GM23248 (cell line): Measurements from ENCODE around the gene CBFA2T3. TPM values are rescaled to one million over a fixed set of nuclear protein-coding genes. Genes with fewer than 3 reads are reported as not detected.

Source experiments
- DNase-seq: peaks from one replicate; pipeline ENCODE4 v3.0.0-alpha.2; 2015
- H2AFZ ChIP-seq: fragments of 200-600 bp; sonication (generic); 2 replicates; pipeline ENCODE4 v1.6.1; 2016; ENCODE audit warnings: antibody characterized with exemption
- H3F3A ChIP-seq: fragments of 200-600 bp; sonication (generic); 2 replicates; pipeline ENCODE4 v1.6.1; 2016; ENCODE audit warnings: mild to moderate bottlenecking, antibody characterized with exemption, mixed run types; ENCODE audit not compliant: insufficient read depth
- H3K27ac ChIP-seq: fragments of 200-600 bp; sonication (generic); 2 replicates; pipeline ENCODE4 v1.5.1; 2016; ENCODE audit warnings: mild to moderate bottlenecking
- H3K27me3 ChIP-seq: fragments of 200-600 bp; sonication (generic); replicated peaks from 2 replicates; pipeline ENCODE4 v1.6.1; 2016; ENCODE audit warnings: mild to moderate bottlenecking; ENCODE audit not compliant: insufficient read depth
- H3K36me3 ChIP-seq: fragments of 200-600 bp; sonication (generic); 2 replicates; pipeline ENCODE4 v1.6.1; 2016; ENCODE audit warnings: low read depth, mild to moderate bottlenecking
- H3K4me1 ChIP-seq: fragments of 200-600 bp; sonication (generic); 2 replicates; pipeline ENCODE4 v1.6.1; 2016; ENCODE audit warnings: mild to moderate bottlenecking; ENCODE audit not compliant: insufficient read depth
- H3K4me2 ChIP-seq: fragments of 200-600 bp; sonication (generic); one replicate; pipeline ENCODE4 v1.6.1; 2016; ENCODE audit warnings: mild to moderate bottlenecking; ENCODE audit not compliant: unreplicated experiment
- H3K4me3 ChIP-seq: fragments of 200-600 bp; sonication (generic); 2 replicates; pipeline ENCODE4 v1.5.1; 2016; ENCODE audit warnings: mild to moderate bottlenecking
- H3K79me2 ChIP-seq: fragments of 200-600 bp; sonication (generic); 2 replicates; pipeline ENCODE4 v1.6.1; 2016; ENCODE audit warnings: mild to moderate bottlenecking; ENCODE audit not compliant: insufficient read depth
- H3K9ac ChIP-seq: fragments of 200-600 bp; sonication (generic); 2 replicates; pipeline ENCODE4 v1.6.1; 2016; ENCODE audit warnings: mild to moderate bottlenecking
- H3K9me2 ChIP-seq: fragments of 200-600 bp; sonication (generic); 2 replicates; pipeline ENCODE4 v1.6.1; 2016; ENCODE audit warnings: mixed run types, mild to moderate bottlenecking, moderate library complexity; ENCODE audit not compliant: insufficient read depth
- H3K9me3 ChIP-seq: fragments of 200-600 bp; sonication (generic); one replicate; pipeline ENCODE4 v1.6.1; 2017; ENCODE audit warnings: low read depth
- H4K20me1 ChIP-seq: fragments of 200-600 bp; sonication (generic); 2 replicates; pipeline ENCODE4 v1.6.0; 2016; ENCODE audit not compliant: insufficient read depth
- EZH2 ChIP-seq: fragments of 200-600 bp; sonication (generic); IDR thresholded peaks from 2 replicates; pipeline ENCODE4 v1.6.1; 2018; ENCODE audit warnings: antibody characterized with exemption, mild to moderate bottlenecking; ENCODE audit not compliant: insufficient read depth, poor library complexity, severe bottlenecking
- EZH2phosphoT487 ChIP-seq: fragments of 200-600 bp; sonication (generic); IDR thresholded peaks from 2 replicates; pipeline ENCODE4 v1.6.1; 2018; ENCODE audit warnings: antibody characterized with exemption, moderate library complexity, mild to moderate bottlenecking, low read depth; ENCODE audit not compliant: insufficient read depth
- WGBS, 2 experiments: methylation state at CpG; one replicate each; pipeline ENCODE4 v1.1.6; 2015 to 2017; ENCODE audit warnings: low lambda C conversion rate in 2 of 2, low coverage in 1 of 2; ENCODE audit errors: missing lambda C conversion rate in 2 of 2; 5-methylcytosine and 5-hydroxymethylcytosine counted together
- in situ Hi-C: fragments of 300-500 bp; cut with MboI; formaldehyde crosslinking; loops from 2 replicates; pipeline ENCODE4 v1.15.0; 2020
- polyA plus RNA-seq: library from polyadenylated mRNA; unstranded; fragments of >200 nt; fragmentation: Nextera tagmentation; extraction: Ambion mirVana; gene quantifications from 2 replicates; pipeline ENCODE4 v1.2.1, GENCODE V29; 2016
- total RNA-seq: library from RNA; depleted of rRNA; stranded (reverse); fragments of >200 nt; shearing (Covaris generic); gene quantifications from 2 replicates; pipeline ENCODE4 v1.2.3, GENCODE V29; 2014

Gene CBFA2T3
- total and polyA plus RNA-seq, 2 experiments from 2014 or later = not detected

DNA sequence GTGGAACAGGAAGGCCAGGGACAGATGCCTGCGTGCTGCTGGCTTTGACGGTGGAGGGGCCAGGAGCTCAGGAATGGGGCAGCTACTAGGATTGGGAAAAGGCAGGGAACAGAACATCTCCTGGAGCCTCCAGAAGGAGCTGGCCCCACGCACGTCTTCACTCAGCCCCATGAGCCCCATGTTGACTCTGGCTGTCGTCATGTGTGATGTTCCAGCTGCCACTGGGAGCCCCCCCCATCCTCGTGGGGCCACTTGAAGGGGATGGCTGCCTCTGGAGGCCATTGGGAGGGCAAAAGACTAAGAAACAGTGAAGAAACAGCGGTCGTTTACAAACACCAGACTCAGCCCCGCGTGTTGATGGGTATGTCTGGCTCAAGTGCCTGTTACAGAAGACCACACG is 146.7 kb downstream of the CBFA2T3 start:
- Histone ChIP-seq H3K27ac (no peak overlapping the region), H3K36me3 (no peaks in the 10 kb centered on the region), H4K20me1 (no peaks in the 10 kb centered on the region), H3K4me3 (no peak overlapping the region), H3K9ac (no peak overlapping the region), H3K79me2 (no peaks in the 10 kb centered on the region), H3K9me2 (no peaks in the 10 kb centered on the region), H3K9me3 (no peaks in the 10 kb centered on the region), H3K4me1 (no peaks in the 10 kb centered on the region), H3K27me3 (no peaks in the 10 kb centered on the region), H3K4me2 (no peak overlapping the region), H3F3A (no peaks in the 10 kb centered on the region), H2AFZ (no peak overlapping the region)
- 79 to 82% methylated on average over 10 to 11 of the region's 11 CpGs for WGBS, 2 experiments
- TF ChIP-seq EZH2 = no peak
- TF ChIP-seq EZH2phosphoT487 = no peak
- no peak for DNase-seq
- in situ Hi-C loops = no loop called here

DNA sequence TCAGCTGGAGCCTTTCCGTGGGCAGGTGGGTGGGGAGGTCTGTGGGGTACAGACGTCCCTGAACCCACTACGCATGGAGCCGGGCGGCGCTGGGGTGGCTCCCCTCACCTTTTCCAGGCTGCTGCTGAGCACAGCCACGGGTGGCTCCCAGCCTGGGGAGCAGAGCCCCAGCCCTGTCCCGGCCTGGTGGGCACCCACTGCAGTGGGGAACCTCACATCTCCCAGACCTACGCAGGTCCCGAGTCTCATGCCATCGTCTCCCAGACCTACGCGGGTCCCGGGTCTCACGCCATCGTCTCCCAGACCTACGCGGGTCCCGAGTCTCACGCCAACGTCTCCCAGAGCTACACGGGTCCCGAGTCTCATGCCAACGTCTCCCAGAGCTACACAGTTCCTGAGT is 148.3 kb downstream of the CBFA2T3 start:
- 88% methylated on average over 20 to 24 of the region's 24 CpGs for WGBS, 2 experiments
- H3K36me3 ChIP-seq = no peaks in the 10 kb centered on the region
- DNase-seq = no peak
- no peaks in the 10 kb centered on the region for H4K20me1 ChIP-seq
- no peaks in the 10 kb centered on the region for H3K4me1 ChIP-seq
- H3K9ac ChIP-seq = no peak overlapping the region
- in situ Hi-C loops = no loop called here
- H3K27ac ChIP-seq = no peak overlapping the region
- no peaks in the 10 kb centered on the region for H3K27me3 ChIP-seq
- no peaks in the 10 kb centered on the region for H3K79me2 ChIP-seq
- TF ChIP-seq EZH2phosphoT487 = no peak
- no peak for TF ChIP-seq EZH2
- no peaks in the 10 kb centered on the region for H3K9me2 ChIP-seq
- H3K4me2 ChIP-seq = no peak overlapping the region
- H2AFZ ChIP-seq = no peak overlapping the region
- H3K4me3 ChIP-seq = no peak overlapping the region
- no peaks in the 10 kb centered on the region for H3K9me3 ChIP-seq
- no peaks in the 10 kb centered on the region for H3F3A ChIP-seq

DNA sequence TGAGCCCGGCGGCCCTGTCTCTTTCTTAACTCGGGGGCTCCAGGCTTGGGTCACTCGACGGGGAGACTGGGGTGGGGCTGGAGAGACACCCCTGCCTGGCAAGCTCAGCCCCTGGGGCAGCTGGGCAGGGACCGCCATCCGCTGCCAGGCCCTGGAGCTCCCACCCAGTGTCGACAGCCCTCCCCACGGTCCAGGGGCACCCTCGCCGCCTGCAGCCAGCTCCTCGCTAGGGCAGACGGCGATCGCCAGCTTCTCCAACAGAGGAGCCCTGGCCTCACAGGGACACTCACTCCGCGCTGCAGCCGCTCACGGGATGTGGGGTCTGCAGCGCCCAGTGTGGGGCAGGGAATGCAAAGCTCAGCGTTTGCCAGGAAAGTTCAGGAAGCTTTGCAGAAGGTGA is 149.3 kb downstream of the CBFA2T3 start:
- WGBS, 2 experiments = 86 to 88% methylated on average over 12 to 21 of the region's 21 CpGs
- Histone ChIP-seq H3K27me3 (no peaks in the 10 kb centered on the region), H3K4me1 (no peaks in the 10 kb centered on the region), H3K36me3 (no peaks in the 10 kb centered on the region), H3K9me3 (no peaks in the 10 kb centered on the region), H3K9me2 (no peaks in the 10 kb centered on the region), H3K4me3 (no peak overlapping the region), H3F3A (no peaks in the 10 kb centered on the region), H3K79me2 (no peaks in the 10 kb centered on the region), H4K20me1 (no peaks in the 10 kb centered on the region), H3K27ac (no peak overlapping the region), H2AFZ (no peak overlapping the region), H3K4me2 (no peak overlapping the region), H3K9ac (no peak overlapping the region)
- no peak for TF ChIP-seq EZH2phosphoT487
- TF ChIP-seq EZH2 = no peak
- in situ Hi-C loops = no loop called here
- no peak for DNase-seq

DNA sequence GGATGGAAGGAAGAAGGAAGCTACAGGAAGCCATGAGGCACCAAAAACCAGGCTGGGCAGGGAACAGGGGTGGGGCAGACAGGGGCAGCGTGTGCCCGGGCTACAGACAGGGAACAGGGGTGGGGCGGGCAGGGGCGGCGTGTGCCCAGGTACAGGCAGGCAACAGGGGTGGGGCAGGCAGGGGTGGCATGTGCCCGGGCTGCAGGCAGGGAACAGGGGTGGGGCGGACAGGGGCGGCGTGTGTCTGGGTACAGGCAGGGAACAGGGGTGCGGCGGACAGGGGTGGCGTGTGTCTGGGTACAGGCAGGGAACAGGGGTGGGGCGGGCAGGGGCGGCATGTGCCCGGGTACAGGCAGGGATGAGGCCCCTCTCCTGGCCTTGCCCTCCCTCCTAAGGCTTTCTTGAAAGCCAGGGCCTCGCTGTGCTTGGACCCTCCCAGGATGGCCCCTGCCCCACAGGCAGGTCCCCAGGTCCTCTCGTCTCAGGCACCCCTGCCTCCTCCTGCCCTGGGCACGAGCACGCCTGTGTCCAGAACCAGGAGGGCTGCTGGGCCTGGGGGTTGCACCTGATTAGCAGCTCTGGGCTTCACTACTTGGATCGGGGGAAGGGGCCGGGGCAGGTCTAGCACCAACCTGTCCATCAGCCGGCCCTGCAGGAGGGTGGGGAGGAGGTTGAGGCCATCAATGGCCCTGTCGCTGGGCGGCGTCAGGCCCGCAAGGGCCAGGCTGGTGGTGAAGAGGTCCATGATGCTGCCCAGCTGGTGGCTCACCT is 150.8 kb downstream of the CBFA2T3 start:
- H3K27ac ChIP-seq = no peak overlapping the region
- no peaks in the 10 kb centered on the region for H3K9me3 ChIP-seq
- WGBS, 2 experiments = 93% methylated on average over 11 to 26 of the region's 26 CpGs
- no peak for DNase-seq
- no peak overlapping the region for H3K9ac ChIP-seq
- no peaks in the 10 kb centered on the region for H3K27me3 ChIP-seq
- H3K4me3 ChIP-seq = no peak overlapping the region
- no peaks in the 10 kb centered on the region for H3K36me3 ChIP-seq
- no peaks in the 10 kb centered on the region for H3K9me2 ChIP-seq
- H2AFZ ChIP-seq = no peak overlapping the region
- no peaks in the 10 kb centered on the region for H3F3A ChIP-seq
- H3K4me2 ChIP-seq = no peak overlapping the region
- in situ Hi-C loops = no loop called here
- H4K20me1 ChIP-seq = no peaks in the 10 kb centered on the region
- H3K79me2 ChIP-seq = no peaks in the 10 kb centered on the region
- no peaks in the 10 kb centered on the region for H3K4me1 ChIP-seq
- TF ChIP-seq EZH2 = no peak
- TF ChIP-seq EZH2phosphoT487 = no peak
